Thyroid gland (tissue), 4 donors: ENCODE data around the gene CNTNAP4. TPM values are rescaled to one million over a fixed set of nuclear protein-coding genes. Genes with fewer than 3 reads are reported as not detected.
A peak's percentile ranks its signal among the peaks of the same experiment; 100 is the strongest.

Source experiments
- DNase-seq, 2 donors: peaks; one replicate each; pipeline ENCODE4 v3.0.0-alpha.2; 2019
- H3K27ac ChIP-seq, 3 donors: fragments of 200-600 bp; sonication (generic); 1 replicate in 2 of 3; 2 replicates in 1 of 3; pipeline ENCODE4 v1.5.1; 2016 to 2019; ENCODE audit warnings: mild to moderate bottlenecking in 1 of 3, moderate library complexity in 1 of 3
- H3K27me3 ChIP-seq: fragments of 200-600 bp; sonication (generic); one replicate; pipeline ENCODE4 v1.5.1; 2019
- H3K36me3 ChIP-seq, 2 donors: fragments of 200-600 bp; sonication (generic); one replicate each; pipeline ENCODE4 v1.5.1; 2016 to 2019
- H3K4me1 ChIP-seq, 2 donors: fragments of 200-600 bp; sonication (generic); one replicate each; pipeline ENCODE4 v1.5.1; 2017 to 2019
- H3K4me3 ChIP-seq, 3 donors: fragments of 200-600 bp; sonication (generic); replicated peaks in 1 of 3; 1 replicate in 2 of 3; 2 replicates in 1 of 3; pipeline ENCODE4 v1.5.1; 2016; ENCODE audit warnings: mild to moderate bottlenecking in 1 of 3
- H3K9me3 ChIP-seq: fragments of 200-600 bp; sonication (generic); one replicate; pipeline ENCODE4 v1.5.1; 2017
- POLR2A ChIP-seq, 2 donors: fragments of 450-650 bp; IDR thresholded peaks; one replicate each; pipeline ENCODE4 v1.6.1; 2017; ENCODE audit warnings: antibody characterized with exemption in 2 of 2, mild to moderate bottlenecking in 2 of 2, moderate library complexity in 1 of 2
- WGBS, 2 donors: methylation state at CpG; one replicate each; pipeline ENCODE4 v1.1.5; 2017; 5-methylcytosine and 5-hydroxymethylcytosine counted together
- intact Hi-C: fragments of 100-400 bp; cut with DNase I; formaldehyde crosslinking; loops from one replicate; pipeline ENCODE4 v1.15.1; 2023
- total RNA-seq, 4 donors: library from RNA; depleted of rRNA; stranded (reverse); fragments of >200 nt; gene quantifications; one replicate each; pipeline ENCODE4 v1.2.3, GENCODE V29; 2016
- TF ChIP-seq, protein P1 (sequence below), 6 experiments: fragments of 200-600 bp in 3 of 6; fragments of 450-650 bp in 3 of 6; sonication (generic) in 3 of 6; IDR thresholded peaks; one replicate each; pipeline ENCODE4 v1.5.1; 2016 to 2019; ENCODE audit warnings: antibody characterized with exemption in 6 of 6, mild to moderate bottlenecking in 2 of 6, inconsistent platforms in 1 of 6, moderate library complexity in 1 of 6

CNTNAP4 gene
- total RNA-seq, 4 donors from 2014 or later = not detected

DNA sequence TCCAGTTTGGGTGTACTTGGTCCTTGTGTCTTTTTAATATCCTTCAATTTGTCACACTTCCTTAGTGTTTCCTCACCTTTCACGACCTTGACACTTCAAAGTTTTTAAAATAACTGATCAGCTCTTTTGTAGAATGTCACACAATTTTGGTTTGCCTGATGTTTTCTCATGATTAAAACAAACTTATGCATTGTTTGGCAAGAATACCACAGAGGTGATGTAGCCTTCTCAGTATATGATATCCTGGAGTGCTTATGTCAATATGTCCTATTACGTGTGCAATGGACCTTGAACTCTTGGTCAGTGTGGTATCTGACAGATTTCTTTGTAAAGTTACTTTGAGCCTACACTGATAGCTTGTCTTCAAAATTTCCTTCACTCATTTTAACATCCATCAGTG, 297.4 kb downstream of the CNTNAP4 start:
- 33 to 45% methylated on average over 2 of the region's 2 CpGs for WGBS, 2 donors
- H3K36me3 ChIP-seq = no peaks in the 10 kb centered on the region
- no peak overlapping the region for H3K4me3 ChIP-seq
- intact Hi-C loops = no loop called here
- H3K27ac ChIP-seq = no peak overlapping the region
- H3K9me3 ChIP-seq = no peaks in the 10 kb centered on the region
- DNase-seq = no peak
- TF ChIP-seq, protein P1, sequence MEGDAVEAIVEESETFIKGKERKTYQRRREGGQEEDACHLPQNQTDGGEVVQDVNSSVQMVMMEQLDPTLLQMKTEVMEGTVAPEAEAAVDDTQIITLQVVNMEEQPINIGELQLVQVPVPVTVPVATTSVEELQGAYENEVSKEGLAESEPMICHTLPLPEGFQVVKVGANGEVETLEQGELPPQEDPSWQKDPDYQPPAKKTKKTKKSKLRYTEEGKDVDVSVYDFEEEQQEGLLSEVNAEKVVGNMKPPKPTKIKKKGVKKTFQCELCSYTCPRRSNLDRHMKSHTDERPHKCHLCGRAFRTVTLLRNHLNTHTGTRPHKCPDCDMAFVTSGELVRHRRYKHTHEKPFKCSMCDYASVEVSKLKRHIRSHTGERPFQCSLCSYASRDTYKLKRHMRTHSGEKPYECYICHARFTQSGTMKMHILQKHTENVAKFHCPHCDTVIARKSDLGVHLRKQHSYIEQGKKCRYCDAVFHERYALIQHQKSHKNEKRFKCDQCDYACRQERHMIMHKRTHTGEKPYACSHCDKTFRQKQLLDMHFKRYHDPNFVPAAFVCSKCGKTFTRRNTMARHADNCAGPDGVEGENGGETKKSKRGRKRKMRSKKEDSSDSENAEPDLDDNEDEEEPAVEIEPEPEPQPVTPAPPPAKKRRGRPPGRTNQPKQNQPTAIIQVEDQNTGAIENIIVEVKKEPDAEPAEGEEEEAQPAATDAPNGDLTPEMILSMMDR (IDR thresholded peaks at IDR 0.05) = no peak
- no peak for TF ChIP-seq POLR2A (IDR thresholded peaks at IDR 0.05)
- H3K4me1 ChIP-seq = no peaks in the 10 kb centered on the region
- no peaks in the 10 kb centered on the region for H3K27me3 ChIP-seq

DNA sequence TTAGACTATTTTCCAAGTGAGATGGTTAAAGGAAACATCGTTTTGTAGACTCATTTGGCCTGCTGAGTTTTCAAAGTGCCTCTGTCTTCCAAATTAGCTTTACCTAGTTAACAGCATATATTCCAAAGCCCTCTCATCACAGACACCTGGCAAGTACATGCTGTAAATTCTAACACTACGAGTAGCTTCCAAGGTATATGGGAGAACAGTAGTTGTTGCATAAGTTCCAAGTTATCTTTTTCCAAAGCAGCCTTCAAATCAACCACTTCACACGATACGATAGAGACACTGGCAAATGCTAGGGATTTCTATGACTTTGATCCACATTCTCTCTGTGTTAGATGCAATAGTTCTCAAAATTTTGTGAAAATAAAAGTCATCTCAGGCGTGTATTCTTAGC, 299.3 kb downstream of the CNTNAP4 start:
- Histone ChIP-seq H3K4me3 (no peak overlapping the region), H3K27me3 (no peaks in the 10 kb centered on the region), H3K27ac (no peak overlapping the region), H3K9me3 (no peaks in the 10 kb centered on the region), H3K4me1 (no peaks in the 10 kb centered on the region), H3K36me3 (no peaks in the 10 kb centered on the region)
- DNase-seq = no peak
- WGBS, 2 donors = 46 to 47% methylated on average over 5 of the region's 5 CpGs
- TF ChIP-seq, protein P1 (IDR thresholded peaks at IDR 0.05) = no peak
- TF ChIP-seq POLR2A (IDR thresholded peaks at IDR 0.05) = no peak
- intact Hi-C loops = no loop called here

DNA sequence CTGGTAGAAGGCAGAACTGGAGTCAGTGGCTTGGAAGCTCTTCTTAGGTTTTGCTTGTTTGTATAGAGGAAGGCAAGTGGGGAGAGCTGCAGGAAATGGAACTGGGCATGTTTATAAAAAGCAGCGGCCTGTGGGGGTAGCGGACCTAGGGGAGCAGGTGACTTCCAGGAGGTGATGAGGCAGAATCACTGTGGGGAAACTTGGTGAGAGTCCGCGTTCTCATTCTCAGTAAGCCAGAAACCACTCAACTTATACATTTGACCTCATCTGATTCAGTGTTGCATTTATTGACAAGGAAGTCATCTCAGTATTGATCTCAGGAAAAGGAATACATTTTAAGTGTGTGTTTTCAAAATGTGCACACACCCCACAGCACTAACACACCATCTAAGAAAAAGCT, 299.8 kb downstream of the CNTNAP4 start:
- no peak overlapping the region for H3K4me3 ChIP-seq
- intact Hi-C loops = no loop called here
- TF ChIP-seq, protein P1 (IDR thresholded peaks at IDR 0.05) = no peak
- TF ChIP-seq POLR2A (IDR thresholded peaks at IDR 0.05) = no peak
- no peaks in the 10 kb centered on the region for H3K4me1 ChIP-seq
- H3K27ac ChIP-seq = no peak overlapping the region
- no peaks in the 10 kb centered on the region for H3K36me3 ChIP-seq
- WGBS, 2 donors = 32 to 44% methylated on average over 4 of the region's 4 CpGs
- DNase-seq = no peak
- H3K9me3 ChIP-seq = no peaks in the 10 kb centered on the region
- H3K27me3 ChIP-seq = no peaks in the 10 kb centered on the region

DNA sequence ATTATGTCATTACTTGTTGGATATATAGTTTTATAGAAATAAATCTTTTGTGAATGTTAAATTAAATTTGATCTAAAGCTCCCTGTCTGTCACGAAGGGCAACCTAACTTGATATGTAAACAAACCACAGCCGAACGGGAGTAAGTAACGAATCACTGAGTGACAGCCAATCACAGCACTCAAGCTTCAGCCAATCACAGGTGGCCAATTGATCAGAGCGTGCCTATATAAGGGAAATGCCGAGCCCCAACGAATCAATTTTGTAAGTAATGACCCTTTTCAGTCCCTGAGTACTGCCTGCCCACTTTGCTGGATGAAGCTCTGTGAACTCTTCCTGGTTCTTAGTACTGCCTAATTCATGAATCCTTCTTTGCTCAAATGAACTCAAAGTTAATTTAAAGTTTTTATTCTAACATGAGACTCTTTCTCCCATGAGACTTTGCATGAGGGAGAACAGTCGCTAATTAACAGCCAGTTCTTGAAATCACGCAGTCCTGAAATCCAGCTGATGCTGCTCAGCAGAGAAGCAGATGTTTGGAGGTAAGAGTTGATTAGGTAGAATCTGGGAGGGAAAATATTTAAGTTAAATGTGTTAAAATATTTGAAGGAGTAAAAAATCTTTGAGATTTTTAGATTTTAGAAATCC, 302.2 kb downstream of the CNTNAP4 start:
- 88 to 89% methylated on average over 9 of the region's 9 CpGs for WGBS, 2 donors
- no peaks in the 10 kb centered on the region for H3K36me3 ChIP-seq
- H3K27ac ChIP-seq = no peak overlapping the region
- no peak for TF ChIP-seq POLR2A (IDR thresholded peaks at IDR 0.05)
- TF ChIP-seq, protein P1 (IDR thresholded peaks at IDR 0.05) = no peak
- no peaks in the 10 kb centered on the region for H3K9me3 ChIP-seq
- DNase-seq = no peak
- no peaks in the 10 kb centered on the region for H3K27me3 ChIP-seq
- no peaks in the 10 kb centered on the region for H3K4me1 ChIP-seq
- intact Hi-C loops = no loop called here
- no peak overlapping the region for H3K4me3 ChIP-seq

DNA sequence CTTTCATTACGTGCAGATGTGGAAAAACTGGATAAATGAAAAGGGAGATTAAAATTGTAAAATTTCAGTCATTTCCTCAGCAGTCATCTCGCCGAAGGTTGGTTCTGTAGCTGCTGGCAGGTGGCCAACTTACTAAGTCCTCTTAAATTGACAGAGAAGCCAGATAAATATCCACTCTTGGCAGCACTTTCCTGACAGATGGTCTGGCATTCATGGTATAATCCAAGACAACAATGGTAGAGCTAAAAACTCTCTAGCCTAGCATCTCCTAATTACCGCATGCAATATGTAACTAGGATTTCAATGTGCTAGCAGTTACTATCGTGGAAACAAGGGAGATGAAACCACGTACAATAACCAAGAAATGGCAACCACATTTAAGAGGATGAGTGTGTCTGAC, 306.3 kb downstream of the CNTNAP4 start:
- H3K36me3 ChIP-seq = no peaks in the 10 kb centered on the region
- DNase-seq = peak; percentile 2 to 8
- H3K27ac ChIP-seq = no peak overlapping the region
- H3K4me1 ChIP-seq = no peaks in the 10 kb centered on the region
- intact Hi-C loops = no loop called here
- WGBS, 2 donors = 44 to 50% methylated on average over 6 of the region's 6 CpGs
- no peak for TF ChIP-seq POLR2A (IDR thresholded peaks at IDR 0.05)
- TF ChIP-seq, protein P1 (IDR thresholded peaks at IDR 0.05) = no peak
- no peaks in the 10 kb centered on the region for H3K9me3 ChIP-seq
- H3K4me3 ChIP-seq = no peak overlapping the region
- H3K27me3 ChIP-seq = no peaks in the 10 kb centered on the region
